ENCODE measurements around the gene ATP1A4. TPM values are rescaled to one million over a fixed set of nuclear protein-coding genes. Genes with fewer than 3 reads are reported as not detected.
A peak's percentile ranks its signal among the peaks of the same experiment; 100 is the strongest.

ATP1A4 gene
- total RNA-seq (0.19 TPM), polyA plus RNA-seq (ENCODE audit: insufficient read depth, low read depth, low replicate concordance) (not detected)
- long read RNA-seq, donor 1, result 0 reads
- long read RNA-seq, donor 2, result 0 reads
- long read RNA-seq, donor 3, result 0 reads
- long read RNA-seq, donor 4, result 0 reads
- long read RNA-seq, donor 5, result 0 reads
- long read RNA-seq, donor 6, result 0 reads
- long read RNA-seq, donor 7, result 0 reads
- long read RNA-seq, donor 8, result 0 reads
- long read RNA-seq, donor 9, result 0 reads
- long read RNA-seq, donor 10, result 0 reads

DNA sequence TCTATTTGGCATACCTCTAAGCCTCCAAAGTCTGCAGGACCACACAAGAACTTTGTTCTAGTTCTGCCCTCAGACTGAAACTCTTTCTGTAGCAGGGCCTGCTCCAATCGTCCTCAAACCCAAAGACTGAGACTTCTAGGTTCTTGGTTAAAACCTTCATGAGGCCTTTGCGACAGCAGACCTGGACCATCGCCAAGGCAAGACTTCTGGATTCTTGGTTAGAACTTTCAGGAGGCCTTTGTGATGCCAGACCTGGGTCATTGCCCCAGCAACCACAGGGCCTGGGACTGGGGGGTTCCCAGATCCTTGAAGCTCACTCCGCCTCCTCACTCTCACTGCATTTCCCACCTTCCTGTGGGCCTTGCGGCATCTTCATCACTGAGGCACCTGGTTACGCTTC, at the start of gene ATP1A4:
Gene ATP1A4 (plus strand): TSS at position 301 of the 400 bp plus-strand sequence. CDS start 438 bp downstream, outside the sequence.
- Histone ChIP-seq H3K4me1 (ENCODE audit: control insufficient read depth in 2 of 3, insufficient read depth in 2 of 3, low read depth in 1 of 3, low read length in 3 of 3) (no peaks in the 10 kb centered on the region), H3K36me3 (ENCODE audit: control insufficient read depth in 2 of 3, insufficient read depth in 3 of 3, low read length in 3 of 3) (no peaks in the 10 kb centered on the region), H3K9me3 (ENCODE audit: control insufficient read depth in 2 of 3, insufficient read depth in 1 of 3, low read length in 3 of 3) (no peaks in the 10 kb centered on the region), H3K4me3 (ENCODE audit: low read length in 3 of 3) (no peak within 1 kb of the TSS), H3K27ac (ENCODE audit: low read depth in 2 of 2, low read length in 2 of 2) (no peak within 1 kb of the TSS), H3K27me3 (ENCODE audit: control insufficient read depth, insufficient read depth, low read length) (no peaks in the 10 kb centered on the region), H3K9ac (ENCODE audit: low read length in 3 of 3) (no peak within 1 kb of the TSS)
- TF ChIP-seq, protein P1, sequence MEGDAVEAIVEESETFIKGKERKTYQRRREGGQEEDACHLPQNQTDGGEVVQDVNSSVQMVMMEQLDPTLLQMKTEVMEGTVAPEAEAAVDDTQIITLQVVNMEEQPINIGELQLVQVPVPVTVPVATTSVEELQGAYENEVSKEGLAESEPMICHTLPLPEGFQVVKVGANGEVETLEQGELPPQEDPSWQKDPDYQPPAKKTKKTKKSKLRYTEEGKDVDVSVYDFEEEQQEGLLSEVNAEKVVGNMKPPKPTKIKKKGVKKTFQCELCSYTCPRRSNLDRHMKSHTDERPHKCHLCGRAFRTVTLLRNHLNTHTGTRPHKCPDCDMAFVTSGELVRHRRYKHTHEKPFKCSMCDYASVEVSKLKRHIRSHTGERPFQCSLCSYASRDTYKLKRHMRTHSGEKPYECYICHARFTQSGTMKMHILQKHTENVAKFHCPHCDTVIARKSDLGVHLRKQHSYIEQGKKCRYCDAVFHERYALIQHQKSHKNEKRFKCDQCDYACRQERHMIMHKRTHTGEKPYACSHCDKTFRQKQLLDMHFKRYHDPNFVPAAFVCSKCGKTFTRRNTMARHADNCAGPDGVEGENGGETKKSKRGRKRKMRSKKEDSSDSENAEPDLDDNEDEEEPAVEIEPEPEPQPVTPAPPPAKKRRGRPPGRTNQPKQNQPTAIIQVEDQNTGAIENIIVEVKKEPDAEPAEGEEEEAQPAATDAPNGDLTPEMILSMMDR (IDR thresholded peaks at IDR 0.05; ENCODE audit: borderline replicate concordance, extremely low read depth, insufficient read depth), result no peak
- intact Hi-C loops (cut with DNase I), result no loop called here
- FAIRE-seq (no peak), DNase-seq (no peak)

DNA sequence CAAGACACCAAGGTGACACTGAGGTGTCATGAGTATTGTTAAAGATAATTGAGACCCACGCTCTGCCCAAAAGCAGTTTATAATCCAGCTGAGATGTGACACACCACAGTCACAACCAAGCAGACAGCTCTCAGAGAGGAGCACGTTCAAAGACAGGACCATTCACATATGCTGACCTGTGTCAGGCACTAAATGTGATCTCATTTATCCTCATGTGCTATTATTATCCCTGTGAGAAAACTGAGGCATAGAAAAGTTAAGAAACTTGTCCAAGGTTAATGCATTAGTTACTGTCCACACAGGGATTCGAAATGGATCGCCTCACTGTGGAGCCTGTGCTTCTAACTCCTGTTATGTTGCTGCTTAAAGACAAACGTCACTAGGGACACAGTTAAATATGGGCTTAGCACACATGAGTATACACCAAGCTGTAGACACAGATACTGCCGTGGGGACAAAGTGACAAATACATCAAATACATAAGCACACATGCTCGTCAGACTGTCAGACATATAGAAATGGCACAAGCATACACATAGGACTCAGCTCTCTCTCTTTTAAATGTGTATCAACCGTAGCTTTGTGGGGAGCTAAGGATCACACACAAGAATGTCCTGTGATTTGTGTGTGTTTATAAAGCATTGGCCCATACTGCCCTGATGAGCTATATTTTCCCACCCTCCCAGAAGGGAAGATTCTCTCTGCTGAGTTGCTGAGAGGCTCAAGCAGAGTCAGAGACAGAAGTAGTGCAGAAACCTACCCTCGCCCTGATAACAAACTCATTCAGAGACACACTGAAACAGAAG, 49.5 kb upstream of the ATP1A4 start:
- H3K36me3 ChIP-seq (ENCODE audit: control insufficient read depth in 2 of 3, insufficient read depth in 3 of 3, low read length in 3 of 3), result no peaks in the 10 kb centered on the region
- H3K9me3 ChIP-seq (ENCODE audit: control insufficient read depth in 2 of 3, insufficient read depth in 1 of 3, low read length in 3 of 3), result no peaks in the 10 kb centered on the region
- intact Hi-C loops (cut with DNase I), result no loop called here
- H3K27ac ChIP-seq (ENCODE audit: low read depth in 2 of 2, low read length in 2 of 2), result no peak overlapping the region
- DNase-seq, result peak in 3 of 5 donors; percentile 35 to 64 (median 57)
- no peak overlapping the region for H3K4me3 ChIP-seq (ENCODE audit: low read length in 3 of 3)
- TF ChIP-seq, protein P1 (IDR thresholded peaks at IDR 0.05; ENCODE audit: borderline replicate concordance, extremely low read depth, insufficient read depth), result no peak
- H3K4me1 ChIP-seq (ENCODE audit: control insufficient read depth in 2 of 3, insufficient read depth in 2 of 3, low read depth in 1 of 3, low read length in 3 of 3), result peaks cover 0 to 16% (median 6%) of the 10 kb centered on the region in 3 donors
- H3K9ac ChIP-seq (ENCODE audit: low read length in 3 of 3), result peak overlapping the region in 1 of 3 donors; percentile 44
- no peak for FAIRE-seq
- H3K27me3 ChIP-seq (ENCODE audit: control insufficient read depth, insufficient read depth, low read length), result no peaks in the 10 kb centered on the region

DNA sequence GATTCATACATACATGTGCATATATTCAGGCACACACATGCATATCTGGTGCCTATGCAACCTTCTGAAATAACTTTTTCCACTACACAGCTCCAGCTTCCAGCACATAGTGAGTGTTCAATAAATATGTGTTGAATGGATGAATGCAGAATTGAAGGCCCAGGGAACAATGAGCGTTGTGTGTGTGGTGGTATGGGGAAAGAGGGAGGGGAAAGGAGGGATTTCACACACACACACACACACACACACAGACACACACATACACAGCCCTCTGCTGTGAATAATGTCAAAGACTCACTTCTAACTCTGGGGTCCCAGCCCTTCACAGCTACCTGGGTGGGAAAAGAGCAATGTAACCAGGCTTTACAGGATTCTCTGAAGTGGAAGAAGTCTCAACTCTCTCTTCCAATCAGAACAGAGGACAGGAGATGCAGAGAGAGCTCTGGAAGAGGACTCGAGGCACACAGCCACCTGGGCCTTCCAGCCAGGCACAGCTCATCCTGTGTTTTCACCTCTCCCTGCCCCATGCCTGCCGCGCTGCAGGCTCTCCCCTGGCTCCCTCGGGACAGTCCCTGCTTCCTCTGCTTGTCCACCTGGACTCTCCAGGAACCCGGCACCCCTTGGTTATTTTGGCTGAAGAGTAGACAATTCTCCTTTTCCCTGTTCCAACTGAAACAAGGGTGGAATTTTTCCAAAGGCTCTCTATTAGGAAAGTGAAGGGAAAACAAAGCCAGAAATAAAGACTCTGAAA, 47.6 kb upstream of the ATP1A4 start:
- Histone ChIP-seq H3K36me3 (ENCODE audit: control insufficient read depth in 2 of 3, insufficient read depth in 3 of 3, low read length in 3 of 3) (no peaks in the 10 kb centered on the region), H3K27me3 (ENCODE audit: control insufficient read depth, insufficient read depth, low read length) (no peaks in the 10 kb centered on the region), H3K4me1 (ENCODE audit: control insufficient read depth in 2 of 3, insufficient read depth in 2 of 3, low read depth in 1 of 3, low read length in 3 of 3) (peaks cover 0 to 7% (median 5%) of the 10 kb centered on the region in 3 donors), H3K9ac (ENCODE audit: low read length in 3 of 3) (no peak overlapping the region), H3K27ac (ENCODE audit: low read depth in 2 of 2, low read length in 2 of 2) (no peak overlapping the region), H3K9me3 (ENCODE audit: control insufficient read depth in 2 of 3, insufficient read depth in 1 of 3, low read length in 3 of 3) (no peaks in the 10 kb centered on the region), H3K4me3 (ENCODE audit: low read length in 3 of 3) (no peak overlapping the region)
- intact Hi-C loops (cut with DNase I), result no loop called here
- FAIRE-seq (no peak), DNase-seq (peak in 1 of 5 donors; percentile 24)
- TF ChIP-seq, protein P1 (IDR thresholded peaks at IDR 0.05; ENCODE audit: borderline replicate concordance, extremely low read depth, insufficient read depth), result no peak
